HepG2 (cell line): Measurements from ENCODE around the gene PDE4C. TPM values are rescaled to one million over a fixed set of nuclear protein-coding genes. Genes with fewer than 3 reads are reported as not detected.
A peak's percentile ranks its signal among the peaks of the same experiment; 100 is the strongest.

ENCODE experiments used
- DMAP1 ChIP-seq: IDR thresholded peaks from 2 replicates; pipeline ENCODE4 v1.6.1; 2016
- EP300 ChIP-seq, 3 experiments: sonication (generic) in 1 of 3; formaldehyde crosslinking in 1 of 3; IDR thresholded peaks; 2 replicates each; pipeline versions ENCODE4 v1.5.1 to v1.6.1; 2011 to 2020; ENCODE audit warnings: low read depth in 2 of 3, low read length in 2 of 3, borderline replicate concordance in 1 of 3, improper control_type of control experiment in 1 of 3, mild to moderate bottlenecking in 1 of 3, missing genetic modification reagents in 1 of 3, moderate library complexity in 1 of 3
- MEF2D ChIP-seq: sonication (generic); formaldehyde crosslinking; IDR thresholded peaks from 2 replicates; pipeline ENCODE4 v1.5.1; 2020; ENCODE audit warnings: mild to moderate bottlenecking, missing genetic modification reagents
- PLRG1 ChIP-seq: fragments of 450-650 bp; conservative IDR thresholded peaks from 2 replicates; pipeline ENCODE4 v1.6.1; 2016
- SNAI1 ChIP-seq: sonication (generic); formaldehyde crosslinking; IDR thresholded peaks from 2 replicates; pipeline ENCODE4 v1.5.0; 2020; ENCODE audit warnings: mild to moderate bottlenecking, missing genetic modification reagents, borderline replicate concordance
- SOX13 ChIP-seq, 3 experiments: fragments of 450-650 bp in 1 of 3; sonication (generic) in 1 of 3; formaldehyde crosslinking in 1 of 3; IDR thresholded peaks in 2 of 3; conservative IDR thresholded peaks in 1 of 3; 2 replicates each; pipeline versions ENCODE4 v1.5.0 to v1.6.1; 2016 to 2020; ENCODE audit warnings: antibody characterized with exemption in 1 of 3, mild to moderate bottlenecking in 1 of 3, missing compliant biosample characterization in 1 of 3, missing genetic modification reagents in 1 of 3, moderate library complexity in 1 of 3
- ZNF256 ChIP-seq: sonication (generic); formaldehyde crosslinking; conservative IDR thresholded peaks from 2 replicates; pipeline ENCODE4 v1.4.0; 2020; ENCODE audit warnings: missing genetic modification reagents
- ZNF260 ChIP-seq: sonication (generic); formaldehyde crosslinking; IDR thresholded peaks from 2 replicates; pipeline ENCODE4 v1.4.0; 2020; ENCODE audit warnings: missing genetic modification reagents, low read depth, mild to moderate bottlenecking, borderline replicate concordance
- ZNF264 ChIP-seq: sonication (generic); formaldehyde crosslinking; IDR thresholded peaks from 2 replicates; pipeline ENCODE4 v1.4.0; 2020; ENCODE audit warnings: missing genetic modification reagents
- ZNF367 ChIP-seq: sonication (generic); formaldehyde crosslinking; IDR thresholded peaks from 2 replicates; pipeline ENCODE4 v1.4.0; 2020; ENCODE audit warnings: missing genetic modification reagents, borderline replicate concordance
- ZNF501 ChIP-seq: sonication (generic); formaldehyde crosslinking; IDR thresholded peaks from 2 replicates; pipeline ENCODE4 v1.5.1; 2020; ENCODE audit warnings: mild to moderate bottlenecking, moderate library complexity, missing genetic modification reagents
- ZNF552 ChIP-seq: sonication (generic); formaldehyde crosslinking; IDR thresholded peaks from 2 replicates; pipeline ENCODE4 v1.9.0; 2022; ENCODE audit warnings: missing genetic modification reagents, mild to moderate bottlenecking, borderline replicate concordance
- ZSCAN9 ChIP-seq: IDR thresholded peaks from 2 replicates; pipeline ENCODE4 v1.6.1; 2016; ENCODE audit warnings: borderline replicate concordance
- polyA plus RNA-seq, 8 experiments: library from polyadenylated mRNA; depleted of rRNA in 3 of 8; stranded (reverse) in 7 of 8; unstranded in 1 of 8; fragments of >200 nt; fragmentation: Illumina TruSeq in 4 of 8; extraction: Trizol in 4 of 8; gene quantifications; 2 replicates each; pipeline versions ENCODE4 v1.2.1 to v1.2.3, GENCODE V29; 2011 to 2016; ENCODE audit warnings: low read depth in 4 of 8, missing spikeins in 1 of 8, mixed read lengths in 1 of 8; ENCODE audit not compliant: insufficient read depth in 1 of 8
- total RNA-seq, 5 experiments: library from RNA; depleted of rRNA; stranded (reverse); fragments of >200 nt; fragmentation: Illumina TruSeq; extraction: Trizol; gene quantifications; 2 replicates each; pipeline ENCODE4 v1.2.3, GENCODE V29; 2016; ENCODE audit warnings: low read depth in 1 of 5
- TF ChIP-seq, protein P1 (sequence below), 2 experiments: sonication (generic) in 1 of 2; formaldehyde crosslinking in 1 of 2; IDR thresholded peaks; 2 replicates each; pipeline versions ENCODE4 v1.4.0 to v1.6.1; 2018 to 2020; ENCODE audit warnings: missing genetic modification reagents in 2 of 2, borderline replicate concordance in 1 of 2, low read depth in 1 of 2, mild to moderate bottlenecking in 1 of 2, missing biosample characterization in 1 of 2
- TF ChIP-seq, protein P2 (sequence below): sonication (generic); formaldehyde crosslinking; IDR thresholded peaks from 2 replicates; pipeline ENCODE4 v1.4.0; 2020; ENCODE audit warnings: mild to moderate bottlenecking, missing genetic modification reagents
- TF ChIP-seq, protein P3 (sequence below): sonication (generic); formaldehyde crosslinking; IDR thresholded peaks from 2 replicates; pipeline ENCODE4 v1.4.0; 2020; ENCODE audit warnings: mild to moderate bottlenecking, missing genetic modification reagents
- TF ChIP-seq, protein P4 (sequence below): sonication (generic); formaldehyde crosslinking; conservative IDR thresholded peaks from 2 replicates; pipeline ENCODE4 v1.8.0; 2022; ENCODE audit warnings: low read depth, missing genetic modification reagents
- TF ChIP-seq, protein P5 (sequence below): IDR thresholded peaks from 2 replicates; pipeline ENCODE4 v1.6.1; 2018; ENCODE audit warnings: missing genetic modification reagents, mild to moderate bottlenecking, missing compliant biosample characterization
- TF ChIP-seq, protein P6 (sequence below): sonication (generic); formaldehyde crosslinking; IDR thresholded peaks from 2 replicates; pipeline ENCODE4 v1.4.0; 2020; ENCODE audit warnings: mild to moderate bottlenecking, low read depth, missing genetic modification reagents
- TF ChIP-seq, protein P7 (sequence below): sonication (generic); formaldehyde crosslinking; IDR thresholded peaks from 2 replicates; pipeline ENCODE4 v1.4.0; 2020; ENCODE audit warnings: mild to moderate bottlenecking, missing genetic modification reagents

PDE4C gene
- total and polyA plus RNA-seq, 2 of the 13 experiments (the other 11 are each of a cell fraction or from before 2014, with no cell fraction given): 1.4 to 14.0 TPM

DNA sequence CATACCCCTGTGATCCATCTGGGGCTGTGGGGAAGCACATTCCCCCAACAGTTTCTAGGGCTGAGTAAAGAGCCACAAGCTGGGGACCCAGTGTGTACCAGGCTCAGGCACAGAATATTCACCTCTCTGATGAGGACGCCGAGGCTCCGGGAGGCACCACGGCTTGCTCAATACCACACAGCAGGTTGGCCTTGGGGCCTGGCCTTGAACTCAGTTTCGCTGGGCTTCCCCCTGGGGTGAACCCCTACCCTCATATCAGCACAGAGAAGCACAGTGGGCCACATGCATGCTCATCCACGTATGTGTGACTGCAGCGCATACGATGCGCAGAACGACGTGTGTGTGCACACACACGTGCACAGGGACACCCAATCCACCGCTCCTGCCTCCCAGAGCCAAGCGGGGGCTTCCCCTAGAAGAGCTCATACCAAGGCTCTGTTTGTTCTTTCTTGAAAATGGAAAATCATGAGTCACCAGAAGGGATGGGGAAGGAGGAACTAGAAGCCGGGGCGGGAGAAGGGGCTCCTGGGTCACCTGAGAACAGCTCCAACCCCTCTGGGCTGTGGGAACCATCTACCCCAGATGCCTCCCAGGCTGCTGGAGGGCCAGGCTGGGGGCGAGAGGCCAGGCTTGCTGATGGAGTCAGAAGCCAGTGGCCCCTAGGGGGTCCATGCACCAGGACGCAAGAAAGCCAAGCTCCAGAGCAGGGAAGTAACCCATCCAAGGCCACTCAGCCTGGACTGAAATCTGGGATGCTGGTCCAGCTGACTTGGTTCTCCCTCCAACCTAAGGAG is 4.9 kb upstream of the PDE4C start (continued):
- TF ChIP-seq, protein P1, sequence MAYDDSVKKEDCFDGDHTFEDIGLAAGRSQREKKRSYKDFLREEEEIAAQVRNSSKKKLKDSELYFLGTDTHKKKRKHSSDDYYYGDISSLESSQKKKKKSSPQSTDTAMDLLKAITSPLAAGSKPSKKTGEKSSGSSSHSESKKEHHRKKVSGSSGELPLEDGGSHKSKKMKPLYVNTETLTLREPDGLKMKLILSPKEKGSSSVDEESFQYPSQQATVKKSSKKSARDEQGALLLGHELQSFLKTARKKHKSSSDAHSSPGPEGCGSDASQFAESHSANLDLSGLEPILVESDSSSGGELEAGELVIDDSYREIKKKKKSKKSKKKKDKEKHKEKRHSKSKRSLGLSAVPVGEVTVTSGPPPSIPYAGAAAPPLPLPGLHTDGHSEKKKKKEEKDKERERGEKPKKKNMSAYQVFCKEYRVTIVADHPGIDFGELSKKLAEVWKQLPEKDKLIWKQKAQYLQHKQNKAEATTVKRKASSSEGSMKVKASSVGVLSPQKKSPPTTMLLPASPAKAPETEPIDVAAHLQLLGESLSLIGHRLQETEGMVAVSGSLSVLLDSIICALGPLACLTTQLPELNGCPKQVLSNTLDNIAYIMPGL (CRISPR knock-in tag; IDR thresholded peaks at IDR 0.05; ENCODE audit: borderline replicate concordance in 1 of 2, low read depth in 1 of 2): no peak
- TF ChIP-seq, protein P2, sequence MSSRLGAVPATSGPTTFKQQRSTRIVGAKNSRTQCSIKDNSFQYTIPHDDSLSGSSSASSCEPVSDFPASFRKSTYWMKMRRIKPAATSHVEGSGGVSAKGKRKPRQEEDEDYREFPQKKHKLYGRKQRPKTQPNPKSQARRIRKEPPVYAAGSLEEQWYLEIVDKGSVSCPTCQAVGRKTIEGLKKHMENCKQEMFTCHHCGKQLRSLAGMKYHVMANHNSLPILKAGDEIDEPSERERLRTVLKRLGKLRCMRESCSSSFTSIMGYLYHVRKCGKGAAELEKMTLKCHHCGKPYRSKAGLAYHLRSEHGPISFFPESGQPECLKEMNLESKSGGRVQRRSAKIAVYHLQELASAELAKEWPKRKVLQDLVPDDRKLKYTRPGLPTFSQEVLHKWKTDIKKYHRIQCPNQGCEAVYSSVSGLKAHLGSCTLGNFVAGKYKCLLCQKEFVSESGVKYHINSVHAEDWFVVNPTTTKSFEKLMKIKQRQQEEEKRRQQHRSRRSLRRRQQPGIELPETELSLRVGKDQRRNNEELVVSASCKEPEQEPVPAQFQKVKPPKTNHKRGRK (CRISPR knock-in tag): no peak
- TF ChIP-seq DMAP1 (CRISPR knock-in tag) (no peak), ZNF256 (no peak), ZNF552 (CRISPR knock-in tag) (no peak), ZNF501 (CRISPR knock-in tag) (no peak), ZNF260 (CRISPR knock-in tag) (no peak), MEF2D (CRISPR knock-in tag) (no peak), EP300 (IDR thresholded peaks at IDR 0.05; ENCODE audit: low read depth in 2 of 2, low read length in 2 of 2) (no peak), EP300 (CRISPR knock-in tag; IDR thresholded peaks at IDR 0.05; ENCODE audit: borderline replicate concordance) (no peak), ZNF367 (no peak), ZSCAN9 (CRISPR knock-in tag) (no peak), SOX13 (IDR thresholded peaks at IDR 0.05) (no peak), SOX13 (CRISPR knock-in tag; conservative IDR thresholded peaks at IDR 0.05 in 1 of 2, IDR thresholded peaks at IDR 0.05 in 1 of 2) (0 out of 4 replicates have a peak, but pooled peaks of 1 of the 2 experiments have one; percentile 15), PLRG1 (no peak), ZNF264 (no peak), SNAI1 (CRISPR knock-in tag) (no peak)
- TF ChIP-seq, protein P3, sequence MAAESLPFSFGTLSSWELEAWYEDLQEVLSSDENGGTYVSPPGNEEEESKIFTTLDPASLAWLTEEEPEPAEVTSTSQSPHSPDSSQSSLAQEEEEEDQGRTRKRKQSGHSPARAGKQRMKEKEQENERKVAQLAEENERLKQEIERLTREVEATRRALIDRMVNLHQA: no peak
- TF ChIP-seq, protein P4, sequence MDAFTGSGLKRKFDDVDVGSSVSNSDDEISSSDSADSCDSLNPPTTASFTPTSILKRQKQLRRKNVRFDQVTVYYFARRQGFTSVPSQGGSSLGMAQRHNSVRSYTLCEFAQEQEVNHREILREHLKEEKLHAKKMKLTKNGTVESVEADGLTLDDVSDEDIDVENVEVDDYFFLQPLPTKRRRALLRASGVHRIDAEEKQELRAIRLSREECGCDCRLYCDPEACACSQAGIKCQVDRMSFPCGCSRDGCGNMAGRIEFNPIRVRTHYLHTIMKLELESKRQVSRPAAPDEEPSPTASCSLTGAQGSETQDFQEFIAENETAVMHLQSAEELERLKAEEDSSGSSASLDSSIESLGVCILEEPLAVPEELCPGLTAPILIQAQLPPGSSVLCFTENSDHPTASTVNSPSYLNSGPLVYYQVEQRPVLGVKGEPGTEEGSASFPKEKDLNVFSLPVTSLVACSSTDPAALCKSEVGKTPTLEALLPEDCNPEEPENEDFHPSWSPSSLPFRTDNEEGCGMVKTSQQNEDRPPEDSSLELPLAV: no peak
- TF ChIP-seq, protein P5, sequence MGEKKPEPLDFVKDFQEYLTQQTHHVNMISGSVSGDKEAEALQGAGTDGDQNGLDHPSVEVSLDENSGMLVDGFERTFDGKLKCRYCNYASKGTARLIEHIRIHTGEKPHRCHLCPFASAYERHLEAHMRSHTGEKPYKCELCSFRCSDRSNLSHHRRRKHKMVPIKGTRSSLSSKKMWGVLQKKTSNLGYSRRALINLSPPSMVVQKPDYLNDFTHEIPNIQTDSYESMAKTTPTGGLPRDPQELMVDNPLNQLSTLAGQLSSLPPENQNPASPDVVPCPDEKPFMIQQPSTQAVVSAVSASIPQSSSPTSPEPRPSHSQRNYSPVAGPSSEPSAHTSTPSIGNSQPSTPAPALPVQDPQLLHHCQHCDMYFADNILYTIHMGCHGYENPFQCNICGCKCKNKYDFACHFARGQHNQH (CRISPR knock-in tag): no peak
- TF ChIP-seq, protein P6, sequence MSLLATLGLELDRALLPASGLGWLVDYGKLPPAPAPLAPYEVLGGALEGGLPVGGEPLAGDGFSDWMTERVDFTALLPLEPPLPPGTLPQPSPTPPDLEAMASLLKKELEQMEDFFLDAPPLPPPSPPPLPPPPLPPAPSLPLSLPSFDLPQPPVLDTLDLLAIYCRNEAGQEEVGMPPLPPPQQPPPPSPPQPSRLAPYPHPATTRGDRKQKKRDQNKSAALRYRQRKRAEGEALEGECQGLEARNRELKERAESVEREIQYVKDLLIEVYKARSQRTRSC: no peak
- TF ChIP-seq, protein P7, sequence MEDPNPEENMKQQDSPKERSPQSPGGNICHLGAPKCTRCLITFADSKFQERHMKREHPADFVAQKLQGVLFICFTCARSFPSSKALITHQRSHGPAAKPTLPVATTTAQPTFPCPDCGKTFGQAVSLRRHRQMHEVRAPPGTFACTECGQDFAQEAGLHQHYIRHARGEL (CRISPR knock-in tag): no peak
